OCI-M2 (cell line): ENCODE measurements around the gene C1QL3.

Experiments
- DNase-seq: peaks from one replicate; lab custom pipeline; 2025; ENCODE audit not compliant: unreplicated experiment; lab: John Stamatoyannopoulos, UW

The C1QL3 gene

DNA sequence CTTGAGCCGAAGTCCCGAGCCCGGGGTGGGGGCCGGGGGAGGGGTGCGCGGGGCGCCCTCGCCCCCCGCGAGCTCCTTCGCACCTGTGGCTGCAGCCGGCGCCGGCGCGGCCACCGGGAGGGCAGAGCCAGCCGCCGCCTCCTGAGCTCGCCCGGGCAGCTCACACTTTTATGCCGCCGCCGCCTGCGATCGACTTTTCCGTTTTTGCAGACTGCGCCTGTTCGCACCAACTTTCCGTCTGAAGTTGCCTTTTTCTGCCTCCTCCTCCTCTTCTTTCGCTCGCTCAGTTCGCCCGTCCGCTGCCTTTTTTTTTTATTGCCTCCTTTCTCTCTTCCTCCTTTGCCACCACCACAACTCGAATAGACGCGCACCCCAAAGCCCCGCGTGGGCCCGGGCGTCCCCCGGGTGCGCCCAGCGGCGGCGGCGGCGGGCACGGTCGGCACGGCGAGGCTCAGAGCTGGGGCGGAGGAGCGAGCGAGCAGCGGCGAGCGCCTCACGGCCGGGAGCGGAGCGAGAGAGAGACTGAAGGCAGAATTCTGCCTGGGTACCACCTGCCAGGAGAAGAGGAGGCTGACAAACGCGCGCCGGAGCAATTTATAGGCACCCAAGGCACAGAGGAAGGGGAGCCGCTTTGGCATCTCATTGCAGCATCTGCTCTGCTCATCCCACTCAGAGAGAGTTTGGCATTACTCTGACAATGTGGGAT lies at the start of gene C1QL3:
Gene C1QL3 (minus strand): TSS at position 569 of the 706 bp plus-strand sequence. CDS start 814 bp downstream, outside the sequence.
- no peak for DNase-seq

DNA sequence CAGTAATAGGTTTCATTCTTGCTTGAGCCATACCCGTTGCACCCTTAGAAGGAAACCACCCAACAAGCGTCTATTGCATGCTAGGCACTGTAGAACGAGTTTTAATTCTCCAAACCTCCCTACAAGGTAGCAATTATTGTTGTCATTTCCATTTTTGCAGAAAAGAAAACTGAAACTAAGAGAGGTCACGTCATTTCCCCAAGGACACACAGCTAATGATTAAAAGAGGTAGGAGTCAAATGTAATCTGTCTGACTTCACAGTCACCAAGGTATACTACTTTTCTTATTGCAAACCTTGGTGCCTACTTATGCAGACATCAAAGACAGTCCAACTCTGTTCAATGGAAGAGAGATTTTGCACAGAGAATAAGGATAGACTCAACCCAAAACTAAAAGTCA lies 49.1 kb upstream of the C1QL3 start:
- DNase-seq: no peak

DNA sequence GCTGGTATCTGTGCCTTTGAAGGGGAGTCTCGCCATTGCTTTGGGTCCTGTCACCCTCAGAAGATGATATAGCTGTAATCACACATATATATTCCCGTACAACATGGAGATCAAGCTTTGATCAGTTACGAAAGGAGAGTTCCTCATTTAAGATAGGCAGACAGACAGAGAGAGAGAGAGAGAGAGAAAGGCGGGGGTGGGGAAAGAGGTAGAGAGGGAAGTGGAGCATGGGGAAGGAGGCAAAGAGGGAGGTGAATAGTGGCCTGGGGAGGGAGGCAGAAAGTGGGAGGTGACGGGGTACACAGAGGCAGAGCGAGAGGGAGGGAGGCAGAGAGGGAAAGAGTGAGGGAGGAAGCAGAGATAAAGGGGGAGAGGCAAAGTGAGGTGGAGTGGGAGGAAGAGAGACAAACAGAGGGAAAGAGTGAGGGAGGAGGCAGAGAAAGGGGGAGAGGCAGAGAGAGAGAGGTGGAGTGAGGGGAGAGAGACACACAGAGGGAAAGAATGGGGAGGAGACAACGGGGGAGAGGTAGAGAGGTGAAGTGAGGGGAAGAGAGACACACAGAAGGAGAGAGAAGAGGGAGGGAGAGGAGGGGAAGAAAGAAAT lies 44.6 kb upstream of the C1QL3 start:
- DNase-seq: no peak

DNA sequence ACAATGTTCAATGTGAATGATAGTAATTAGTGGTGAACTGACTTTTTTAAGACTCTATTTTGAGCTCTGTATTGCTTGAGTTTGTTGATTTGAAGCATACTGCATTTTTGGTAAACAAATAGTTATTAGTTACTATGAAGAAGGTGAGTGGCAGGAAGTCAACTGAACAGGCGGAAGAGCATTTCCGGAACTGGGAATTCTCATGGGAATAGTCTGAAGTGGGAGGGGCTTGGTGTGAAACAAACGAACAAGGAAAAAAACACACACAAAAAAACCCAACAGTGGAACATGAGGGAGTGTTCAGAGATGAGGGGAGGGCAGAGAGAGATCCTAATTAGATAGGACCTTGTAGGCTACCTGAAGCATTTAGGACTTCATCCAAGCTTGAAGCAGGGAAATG lies 43.9 kb upstream of the C1QL3 start:
- no peak for DNase-seq

DNA sequence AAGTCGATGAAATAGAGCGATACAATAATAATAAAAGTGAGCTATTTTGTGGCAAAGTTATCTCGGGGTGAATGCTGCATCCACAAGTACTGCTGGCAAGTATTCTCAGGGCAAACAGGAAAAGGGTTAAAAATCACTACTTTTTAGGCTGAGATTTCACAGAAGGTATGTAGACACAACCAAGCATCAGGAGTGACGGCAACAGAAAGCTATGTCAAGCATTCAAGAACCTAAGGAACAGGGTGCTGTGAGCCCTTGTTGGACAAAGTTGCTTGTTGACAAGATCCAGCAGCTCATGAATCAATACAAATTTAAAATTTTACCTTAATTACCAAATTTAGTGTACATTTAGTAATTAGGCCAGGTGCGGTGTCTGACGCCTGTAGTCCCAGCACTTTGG lies 41.2 kb upstream of the C1QL3 start:
- DNase-seq: no peak

DNA sequence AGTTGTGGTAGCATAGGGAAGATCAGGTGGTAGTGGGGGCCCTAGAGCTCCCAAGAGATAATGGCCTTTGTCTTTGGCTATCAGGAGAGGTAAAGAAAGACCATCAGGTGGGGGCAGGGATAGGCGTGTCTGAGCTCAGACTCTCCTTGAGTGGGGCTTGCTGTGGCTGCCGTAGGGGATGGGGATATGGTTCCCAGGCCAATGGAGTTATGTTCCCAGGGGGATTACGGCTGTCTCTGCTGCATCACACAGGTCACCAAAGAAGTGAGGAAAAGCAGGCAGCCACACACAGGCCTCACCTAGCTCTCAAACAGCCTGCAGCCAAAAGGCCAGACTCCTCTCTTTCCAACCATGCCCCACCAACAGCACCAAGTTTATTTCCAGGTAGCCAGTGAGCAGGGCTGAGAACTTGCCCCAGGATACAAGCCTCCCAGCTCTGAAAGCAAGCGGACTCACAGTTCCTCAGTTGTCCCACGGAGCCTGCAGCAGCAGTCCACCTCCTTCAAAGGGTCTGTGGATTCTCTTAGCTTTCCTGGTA lies 37.6 kb upstream of the C1QL3 start:
- no peak for DNase-seq

DNA sequence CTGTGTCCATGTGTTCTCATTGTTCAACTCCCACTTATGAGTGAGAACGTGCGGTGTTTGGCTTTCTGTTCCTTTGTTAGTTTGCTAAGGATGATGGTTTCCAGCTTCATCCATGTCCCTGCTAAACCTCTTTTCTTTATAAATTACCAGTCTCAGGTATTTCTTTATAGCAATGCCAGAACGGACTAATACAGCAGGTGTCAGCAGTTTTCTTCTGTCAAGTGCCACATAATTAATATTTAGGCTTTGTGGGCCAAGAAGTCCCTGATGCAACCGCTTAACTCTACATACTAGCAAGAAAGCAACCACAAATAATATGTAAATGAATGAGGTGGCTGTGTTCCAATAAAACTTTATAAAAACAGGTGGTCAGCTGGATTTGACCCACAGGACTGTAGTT lies 26.3 kb upstream of the C1QL3 start:
- no peak for DNase-seq

DNA sequence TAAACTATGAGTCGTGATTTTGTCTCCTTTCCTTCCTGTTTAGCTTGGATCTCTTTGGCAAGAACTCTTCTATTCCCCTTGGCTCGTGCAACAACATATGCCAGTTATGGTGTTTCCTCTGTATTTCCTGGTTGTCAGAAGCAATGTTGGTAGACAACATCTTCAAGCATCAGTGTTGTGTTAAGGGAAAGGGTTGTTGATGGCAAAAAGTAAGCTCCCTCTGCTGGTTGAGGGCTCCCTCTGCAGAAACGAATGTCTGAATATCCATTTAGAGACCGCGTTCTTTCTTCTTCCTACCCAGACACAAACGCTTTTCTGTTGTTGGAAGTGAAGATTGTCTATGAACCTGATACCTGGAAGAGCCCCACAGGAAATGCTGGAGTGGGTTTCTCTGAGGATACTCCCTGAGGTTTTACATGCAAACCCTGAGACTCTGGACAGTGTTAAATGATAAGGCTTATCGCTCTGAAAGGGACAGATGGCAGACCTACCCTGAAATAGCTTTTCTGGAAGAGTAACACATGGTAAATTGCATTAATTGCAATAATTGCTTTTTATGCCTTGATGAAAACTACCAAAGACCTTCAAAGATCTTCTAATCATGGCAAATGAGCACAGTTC lies 23.5 kb upstream of the C1QL3 start:
- no peak for DNase-seq

DNA sequence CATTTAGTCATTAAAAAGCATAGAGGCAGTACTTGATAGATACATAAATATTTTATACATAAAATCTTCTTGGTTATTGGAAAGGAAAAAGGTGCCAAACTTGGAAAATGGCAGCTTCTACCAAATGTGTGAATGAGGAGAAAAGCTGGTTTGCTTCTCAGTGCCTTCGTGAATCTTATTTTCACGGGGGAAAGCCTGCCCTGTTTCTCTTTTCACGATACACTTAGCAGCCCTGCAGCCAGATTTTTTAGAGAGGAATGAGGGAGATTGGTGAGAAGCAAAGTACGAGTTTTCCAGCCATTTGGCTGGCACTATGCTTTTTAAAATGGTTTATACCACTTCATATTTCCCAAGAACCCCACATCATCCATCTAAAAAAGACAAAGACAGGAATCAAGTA lies 22.9 kb upstream of the C1QL3 start:
- no peak for DNase-seq

DNA sequence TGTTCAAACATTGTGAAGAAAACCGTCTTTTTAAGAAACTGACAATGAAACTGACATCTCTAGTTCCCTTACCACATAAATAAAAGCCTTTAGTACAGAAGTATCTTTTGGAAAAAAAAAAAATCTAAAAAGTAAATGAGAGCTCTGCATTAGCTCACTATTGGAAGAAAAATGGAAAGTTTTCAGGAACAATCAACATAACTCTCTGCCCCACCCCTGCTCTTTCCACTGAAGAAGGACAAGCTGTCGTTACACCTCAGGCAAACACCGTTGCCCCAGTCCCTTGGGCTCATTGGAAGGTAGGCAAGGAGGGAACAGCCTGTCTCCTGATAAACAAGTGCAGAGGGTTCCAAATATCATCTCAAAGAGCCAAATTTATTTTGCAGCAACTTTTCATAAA lies 22.4 kb upstream of the C1QL3 start:
- no peak for DNase-seq

DNA sequence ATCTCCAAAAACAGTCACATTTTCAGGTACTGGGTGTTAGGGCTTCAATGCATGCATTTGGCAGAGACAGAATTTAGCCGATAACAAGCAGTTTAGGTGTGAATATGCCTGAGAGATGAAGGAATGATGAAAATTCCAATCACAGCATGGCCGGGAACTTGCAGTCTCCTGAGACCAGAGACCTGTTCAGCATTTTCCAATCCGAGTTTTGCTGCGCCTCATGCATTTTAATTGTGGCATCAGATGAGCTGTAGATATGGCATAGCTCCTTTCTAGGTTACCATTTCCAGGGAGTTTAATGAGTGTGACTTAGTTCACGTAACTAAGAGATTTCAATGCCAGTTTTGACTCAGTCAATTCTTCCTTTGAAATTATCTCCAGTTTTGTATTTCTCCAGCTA lies 14.5 kb upstream of the C1QL3 start:
- DNase-seq: no peak

DNA sequence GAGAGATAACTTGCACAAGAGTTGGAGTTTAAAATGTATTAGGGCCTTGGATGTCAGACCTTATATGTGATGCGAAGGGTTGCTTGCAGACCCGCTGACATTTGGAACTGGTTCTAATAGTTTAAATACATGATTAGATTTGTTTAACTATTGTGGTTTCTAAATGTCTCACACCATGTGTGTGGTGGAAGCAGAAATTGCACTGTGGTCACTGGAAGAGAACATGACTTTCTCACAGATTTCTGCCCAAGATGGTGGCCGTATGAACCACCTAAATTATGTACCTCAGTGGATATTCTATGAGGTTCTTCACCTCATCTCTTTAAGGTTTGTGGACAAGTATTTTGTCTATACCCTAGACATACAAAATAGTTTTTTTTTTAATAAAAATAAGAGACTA lies 8.2 kb upstream of the C1QL3 start:
- no peak for DNase-seq

DNA sequence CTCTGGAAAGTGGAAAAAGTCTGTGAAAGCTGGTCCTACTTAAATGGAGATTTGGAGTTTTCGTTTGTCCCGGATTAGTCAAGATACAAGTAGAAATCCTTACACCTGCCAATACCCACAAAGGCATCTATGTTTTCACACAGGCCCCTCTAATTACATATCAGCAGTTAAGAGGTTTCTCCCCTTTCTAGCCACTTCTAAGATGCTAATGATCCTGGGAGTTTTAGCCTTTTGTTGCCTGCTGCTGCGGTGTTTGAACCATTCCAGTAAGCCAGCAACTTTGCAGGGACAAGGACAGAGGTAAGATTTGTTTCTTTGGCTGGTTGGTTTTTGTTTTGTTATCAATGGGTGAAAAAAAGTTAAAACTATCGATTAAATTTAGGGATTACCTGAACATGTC lies 5.8 kb upstream of the C1QL3 start:
- DNase-seq: no peak

DNA sequence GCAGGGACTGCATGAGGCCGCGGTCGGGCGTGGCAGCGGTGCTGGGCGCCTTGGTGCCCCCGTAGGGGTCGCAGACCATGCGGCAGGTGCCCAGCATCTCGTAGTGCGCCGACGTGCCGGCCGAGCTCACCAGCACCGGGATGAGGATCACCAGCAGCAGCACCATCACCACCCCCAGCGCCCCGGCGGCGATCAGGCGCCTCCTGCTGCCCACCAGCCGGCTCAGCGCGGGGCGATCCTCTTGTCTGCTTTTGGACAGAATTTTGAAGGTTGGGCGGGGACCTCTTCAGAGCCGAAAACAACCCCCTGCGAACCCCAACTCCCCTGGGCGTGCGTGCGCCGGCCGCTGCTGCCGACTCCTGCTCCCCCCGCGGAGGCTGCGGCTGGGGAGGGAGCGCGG lies 779 bp downstream of the C1QL3 start:
- DNase-seq: no peak

DNA sequence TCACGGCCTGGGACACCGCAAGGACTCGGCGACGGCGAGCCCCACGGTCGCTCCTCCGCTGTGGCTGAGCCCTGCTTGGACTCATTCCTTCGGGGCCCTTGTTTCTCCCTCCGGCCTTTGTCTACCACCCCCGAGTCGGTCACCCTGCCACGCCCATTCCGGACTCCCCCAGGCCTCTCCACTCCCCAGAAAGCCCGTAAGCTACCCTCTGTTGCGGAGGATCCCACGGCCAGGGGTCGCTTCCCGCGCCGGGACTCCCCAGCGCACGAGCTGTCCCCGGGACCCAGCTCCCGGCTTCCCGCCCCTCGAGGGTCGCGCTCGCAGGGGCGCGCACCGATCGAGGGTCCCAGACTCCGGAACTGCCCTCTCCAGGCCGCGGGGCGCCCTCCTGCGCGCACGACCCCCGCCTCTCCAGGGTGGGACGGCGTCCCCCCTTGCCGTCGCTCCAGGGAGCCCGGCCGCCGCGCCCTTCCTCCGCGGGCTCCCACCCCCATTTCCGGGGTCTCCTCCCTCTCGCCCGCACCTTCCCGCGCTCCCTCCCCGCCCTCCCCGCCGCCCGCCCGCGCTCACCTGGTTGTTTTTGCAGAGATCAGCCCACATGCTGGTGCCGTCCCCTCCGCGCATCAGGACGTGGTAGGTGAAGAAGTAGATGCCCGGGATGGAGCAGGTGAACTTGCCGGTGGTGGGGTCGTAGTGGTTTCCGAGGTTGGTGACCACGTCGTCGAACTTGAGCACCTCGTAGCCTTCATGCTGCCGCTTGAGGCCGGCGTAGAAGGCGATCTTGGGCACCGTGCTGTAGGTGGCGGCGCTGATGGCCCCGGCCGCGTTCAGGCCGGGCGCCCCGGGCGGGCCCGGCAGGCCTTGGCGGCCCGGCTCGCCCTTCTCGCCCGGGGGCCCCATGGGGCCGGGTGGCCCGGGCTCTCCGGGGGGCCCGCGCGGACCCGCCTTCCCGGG lies 1.5 kb downstream of the C1QL3 start:
- no peak for DNase-seq

DNA sequence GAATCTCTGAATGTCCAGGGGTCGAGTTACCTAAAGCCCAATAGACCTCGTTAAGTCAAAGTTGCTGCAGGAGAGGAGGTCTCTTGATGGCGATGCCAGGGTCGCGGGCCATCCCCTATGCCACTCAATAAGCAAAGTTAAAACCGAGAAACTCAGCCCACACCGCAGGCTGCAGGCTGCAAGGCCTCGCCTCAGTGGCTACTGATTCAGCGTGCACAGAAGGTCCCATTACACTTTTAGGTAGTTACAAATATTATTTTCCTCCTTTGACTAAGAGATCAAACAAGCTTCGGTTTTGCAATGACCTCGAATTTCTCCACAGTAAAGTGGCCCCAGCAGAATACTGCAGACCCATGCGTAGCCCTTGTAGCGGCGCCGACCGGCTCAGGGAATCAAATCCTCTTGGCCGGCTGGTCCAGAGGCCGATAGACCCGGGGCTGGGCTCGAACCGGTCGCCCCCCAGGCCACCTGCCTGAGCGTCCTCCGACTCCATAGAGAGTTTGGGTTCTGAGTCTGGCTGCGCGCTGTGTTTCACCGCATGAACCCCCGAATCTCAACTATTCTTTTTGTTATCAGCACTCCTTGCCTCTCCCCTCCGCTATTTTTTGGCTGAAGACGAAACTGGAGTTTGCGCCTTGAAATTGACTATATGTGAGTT lies 2.3 kb downstream of the C1QL3 start:
- DNase-seq: no peak

DNA sequence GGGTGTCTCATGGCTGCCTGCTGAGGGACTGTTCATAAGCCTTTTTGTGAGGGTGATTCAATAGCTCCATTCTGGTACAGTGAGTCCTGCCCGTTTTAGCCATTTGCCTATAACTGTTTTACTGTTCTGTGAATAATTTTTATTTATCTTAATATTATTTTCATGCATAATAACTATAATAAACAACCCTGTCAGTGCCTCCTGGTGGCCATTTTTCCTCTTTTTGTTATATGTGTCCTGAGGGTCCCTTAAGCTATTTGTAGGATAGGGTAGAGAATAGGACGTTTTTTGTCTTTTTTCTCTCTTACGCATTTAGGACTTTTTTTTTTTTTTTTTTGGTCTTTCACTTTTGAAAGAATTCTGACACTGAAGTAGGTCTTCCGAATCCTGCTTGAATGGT lies 2.9 kb downstream of the C1QL3 start:
- DNase-seq: no peak

DNA sequence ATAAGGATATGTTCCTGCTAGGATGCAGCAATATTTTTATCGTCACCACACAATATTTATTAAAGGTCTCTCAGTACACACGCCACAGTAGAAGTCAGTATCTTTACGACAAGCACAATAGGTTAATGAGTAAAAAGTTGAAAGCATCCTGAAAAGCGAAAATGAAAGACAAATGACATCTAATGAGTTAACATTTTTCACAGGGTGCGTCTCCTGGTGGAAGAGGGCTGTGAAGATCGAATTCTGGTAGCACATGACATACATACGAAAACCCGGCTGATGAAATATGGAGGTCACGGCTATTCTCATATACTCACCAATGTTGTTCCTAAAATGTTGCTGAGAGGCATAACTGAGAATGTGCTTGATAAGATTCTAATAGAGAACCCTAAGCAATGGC lies 10.8 kb downstream of the C1QL3 start:
- no peak for DNase-seq

DNA sequence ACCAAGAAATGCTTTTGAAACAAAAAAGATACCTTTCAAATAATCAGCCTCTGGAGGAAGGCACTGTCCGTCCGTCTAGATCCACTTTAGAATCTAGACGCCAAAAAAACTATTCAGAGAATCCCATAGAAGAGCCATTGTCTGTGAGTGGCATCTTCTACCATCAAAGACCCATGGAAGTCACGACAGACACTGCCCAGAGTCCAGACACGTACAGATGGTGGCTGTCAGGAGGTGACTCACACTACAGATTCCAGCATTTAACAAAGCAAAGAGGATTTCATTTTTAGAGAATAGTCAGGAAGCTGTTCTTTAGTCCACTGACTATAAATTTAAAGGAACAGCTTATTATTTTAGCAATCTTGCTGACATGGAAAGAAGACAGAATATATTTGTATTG lies 11.7 kb downstream of the C1QL3 start:
- DNase-seq: no peak

DNA sequence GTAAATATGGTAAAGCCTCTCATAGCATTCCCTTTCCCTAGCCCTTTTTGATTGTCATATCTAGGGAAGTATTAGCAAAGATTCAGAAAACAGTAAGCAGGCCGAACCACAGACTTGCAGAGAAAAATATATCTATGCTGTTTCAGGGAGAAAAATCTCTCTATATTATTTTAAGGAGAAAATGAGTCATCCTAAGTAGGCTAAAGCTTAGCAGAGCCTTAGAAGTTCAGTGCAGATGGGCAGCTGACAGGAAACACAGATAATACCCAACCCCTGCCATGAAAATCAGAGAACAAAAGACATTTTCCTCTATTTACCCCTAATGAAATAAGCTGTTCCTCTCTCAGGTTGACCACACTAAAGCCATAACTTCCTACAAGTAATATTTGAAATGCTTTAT lies 16.5 kb downstream of the C1QL3 start:
- DNase-seq: no peak

DNA sequence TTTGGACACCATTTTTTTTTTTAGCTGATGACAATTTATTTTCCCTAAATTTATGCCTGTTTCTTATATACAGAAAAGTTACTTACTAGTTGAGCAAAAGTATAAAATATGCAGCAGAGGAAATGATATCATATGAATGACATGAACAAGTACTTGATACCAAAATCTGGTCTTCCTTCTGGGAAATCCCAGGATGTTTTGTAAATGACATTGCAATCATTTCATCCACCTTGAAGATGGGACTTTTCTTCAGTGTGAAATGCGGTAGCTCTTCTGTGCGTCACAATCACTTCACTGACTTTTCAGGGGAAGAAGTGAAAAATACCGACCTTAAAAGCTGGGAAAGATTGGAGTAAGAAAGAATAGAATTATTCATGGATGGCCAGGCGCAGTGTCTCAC lies 23.8 kb downstream of the C1QL3 start:
- no peak for DNase-seq
